DND-41 (cell line): ENCODE results near the gene ZNF334.

Experiments used
- ATAC-seq: fragments of 200-7000 bp; cut with Tn5 transposase; 3 replicates; pipeline ENCODE4 v1.9.1; 2021; ENCODE audit warnings: low read depth; ENCODE audit not compliant: insufficient read depth
- DNase-seq: peaks from one replicate; pipeline ENCODE4 v3.0.0-alpha.2; 2020
- H2AFZ ChIP-seq: 2 replicates; pipeline ENCODE4 v1.6.0; 2012; ENCODE audit warnings: low read depth, low read length
- H3K27ac ChIP-seq: 2 replicates; pipeline ENCODE4 v1.5.1; 2012; ENCODE audit warnings: low read length, inconsistent platforms
- H3K27me3 ChIP-seq: fragments of 200-600 bp; sonication (generic); 2 replicates; pipeline ENCODE4 v1.6.0; 2012; ENCODE audit warnings: low read length, mild to moderate bottlenecking, inconsistent platforms; ENCODE audit not compliant: insufficient read depth, poor library complexity
- H3K36me3 ChIP-seq: 2 replicates; pipeline ENCODE4 v1.5.1; 2012; ENCODE audit warnings: low read length, inconsistent platforms; ENCODE audit not compliant: insufficient read depth
- H3K4me1 ChIP-seq: 2 replicates; pipeline ENCODE4 v1.5.1; 2012; ENCODE audit warnings: mild to moderate bottlenecking, low read length; ENCODE audit not compliant: insufficient read depth
- H3K4me2 ChIP-seq: 2 replicates; pipeline ENCODE4 v1.6.0; 2012; ENCODE audit warnings: mild to moderate bottlenecking, moderate library complexity, low read length, inconsistent platforms; ENCODE audit not compliant: insufficient read depth
- H3K4me3 ChIP-seq, 2 experiments: fragments of 200-600 bp in 1 of 2; shearing (Covaris generic) in 1 of 2; 2 replicates each; pipeline ENCODE4 v1.5.1; 2012 to 2016; ENCODE audit warnings: inconsistent platforms in 2 of 2, low read length in 2 of 2, mild to moderate bottlenecking in 2 of 2, low read depth in 1 of 2, moderate library complexity in 1 of 2
- H3K79me2 ChIP-seq: 2 replicates; pipeline ENCODE4 v1.6.0; 2012; ENCODE audit warnings: low read length, inconsistent platforms; ENCODE audit not compliant: insufficient read depth
- H3K9ac ChIP-seq: 2 replicates; pipeline ENCODE4 v1.6.0; 2012; ENCODE audit warnings: low read depth, mild to moderate bottlenecking, inconsistent platforms, low read length, moderate library complexity
- H3K9me3 ChIP-seq: 2 replicates; pipeline ENCODE4 v1.5.1; 2012; ENCODE audit warnings: low read length, moderate library complexity, mild to moderate bottlenecking, inconsistent platforms; ENCODE audit not compliant: insufficient read depth, severe bottlenecking
- H4K20me1 ChIP-seq: 2 replicates; pipeline ENCODE4 v1.6.0; 2012; ENCODE audit warnings: low read length; ENCODE audit not compliant: insufficient read depth
- CTCF ChIP-seq: IDR thresholded peaks from 2 replicates; pipeline ENCODE4 v1.5.1; 2012; ENCODE audit warnings: borderline replicate concordance, low read length, moderate library complexity, mild to moderate bottlenecking; ENCODE audit not compliant: poor library complexity, severe bottlenecking; ENCODE audit errors: extremely low read depth
- EZH2 ChIP-seq: IDR thresholded peaks from 3 replicates; pipeline ENCODE4 v1.6.1; 2012; ENCODE audit warnings: borderline replicate concordance, low read depth, mild to moderate bottlenecking, moderate library complexity, low read length, inconsistent platforms; ENCODE audit not compliant: severe bottlenecking

The ZNF334 gene

GRCh38 chr20:46550461-46550860 lies 37.1 kb upstream of the ZNF334 start, which contains the start of gene OCSTAMP:
OCSTAMP (minus strand) TSS chr20:46550654; CDS start chr20:46550560, 94 bp downstream.
- Histone ChIP-seq H3K4me2 (no peak within 1 kb of the TSS), H3K9ac (no peak within 1 kb of the TSS), H3K36me3 (no peaks in the 10 kb centered on the region), H3K9me3 (no peaks in the 10 kb centered on the region), H3K27ac (no peak within 1 kb of the TSS), H3K27me3 (peaks cover 8% of the 10 kb centered on the region), H3K79me2 (no peaks in the 10 kb centered on the region), H3K4me1 (peaks cover 7% of the 10 kb centered on the region), H4K20me1 (0 out of 2 replicates have a peak, but pooled peaks cover 2% of the 10 kb centered on the region), H3K4me3 (no peak within 1 kb of the TSS), H2AFZ (no peak within 1 kb of the TSS)
- TF ChIP-seq CTCF (no peak), EZH2 (no peak)
- ATAC-seq, result no peak
- no peak for DNase-seq

GRCh38 chr20:46549188-46549972 lies 36.0 kb upstream of the ZNF334 start:
- Histone ChIP-seq H4K20me1 (0 out of 2 replicates have a peak, but pooled peaks cover 2% of the 10 kb centered on the region), H3K36me3 (no peaks in the 10 kb centered on the region), H3K4me2 (no peak overlapping the region), H3K4me1 (peaks cover 7% of the 10 kb centered on the region), H3K9ac (no peak overlapping the region), H3K4me3 (no peak overlapping the region), H2AFZ (no peak overlapping the region), H3K27me3 (peaks cover 4% of the 10 kb centered on the region), H3K9me3 (no peaks in the 10 kb centered on the region), H3K79me2 (no peaks in the 10 kb centered on the region), H3K27ac (no peak overlapping the region)
- DNase-seq (no peak), ATAC-seq (no peak)
- TF ChIP-seq CTCF (no peak), EZH2 (no peak)

- Histone ChIP-seq H2AFZ (no peak overlapping the region), H3K4me1 (peaks cover 7% of the 10 kb centered on the region), H3K9me3 (no peaks in the 10 kb centered on the region), H4K20me1 (0 out of 2 replicates have a peak, but pooled peaks cover 2% of the 10 kb centered on the region), H3K79me2 (no peaks in the 10 kb centered on the region), H3K9ac (no peak overlapping the region), H3K27me3 (peaks cover 4% of the 10 kb centered on the region), H3K4me3 (no peak overlapping the region), H3K36me3 (no peaks in the 10 kb centered on the region), H3K27ac (no peak overlapping the region), H3K4me2 (no peak overlapping the region)
- ATAC-seq, result no peak
- TF ChIP-seq EZH2 (no peak), CTCF (no peak)
- no peak for DNase-seq
These were observed 35.3 kb upstream of the ZNF334 start for GRCh38 chr20:46548688-46549087.
